ENCODE measurements around the gene CIB1. TPM values are rescaled to one million over a fixed set of nuclear protein-coding genes. Genes with fewer than 3 reads are reported as not detected.
A peak's percentile ranks its signal among the peaks of the same experiment; 100 is the strongest.

CIB1 gene
- total RNA-seq, 1 experiment from 2014 or later = 39.7 TPM

GRCh38 chr15:90200534-90201129 is 33.1 kb downstream of the CIB1 start:
- DNase-seq (ENCODE audit: low spot score) = no peak
- no peak for TF ChIP-seq CTCF (conservative IDR thresholded peaks at IDR 0.05; ENCODE audit: low read depth, low read length)
- TF ChIP-seq EZH2 (IDR thresholded peaks at IDR 0.05; ENCODE audit: borderline replicate concordance, low read depth, low read length, poor library complexity, severe bottlenecking) = no peak
- peak overlapping the region; percentile 87 for H3K4me3 ChIP-seq (ENCODE audit: low read depth, low read length, poor library complexity, severe bottlenecking)
- ChIA-PET CTCF (no interaction called here), POLR2A (ENCODE audit: low non-redundant PET) (no interaction called here)
- H3K36me3 ChIP-seq (ENCODE audit: insufficient read depth, low read length, poor library complexity, severe bottlenecking) = no peaks in the 10 kb centered on the region
- no peaks in the 10 kb centered on the region for H3K27me3 ChIP-seq (replicated peaks; ENCODE audit: insufficient read depth, low read depth, low read length, poor library complexity)
- no peaks in the 10 kb centered on the region for H3K9me3 ChIP-seq (ENCODE audit: low read depth, low read length, poor library complexity, severe bottlenecking)
- BruUV-seq (replicated peaks) = no TSS peak
- H3K27ac ChIP-seq (ENCODE audit: low read depth, low read length, poor library complexity, severe bottlenecking) = peak overlapping the region; percentile 75
- intact Hi-C loops (cut with micrococcal nuclease; ENCODE audit: unreplicated experiment) = no loop called here
- peaks cover 21% of the 10 kb centered on the region for H3K4me1 ChIP-seq (ENCODE audit: insufficient read depth, low read length, poor library complexity, severe bottlenecking)

GRCh38 chr15:90194655-90195054 is 39.1 kb downstream of the CIB1 start:
- Histone ChIP-seq H3K27me3 (replicated peaks; ENCODE audit: insufficient read depth, low read depth, low read length, poor library complexity) (no peaks in the 10 kb centered on the region), H3K4me3 (ENCODE audit: low read depth, low read length, poor library complexity, severe bottlenecking) (no peak overlapping the region), H3K9me3 (ENCODE audit: low read depth, low read length, poor library complexity, severe bottlenecking) (no peaks in the 10 kb centered on the region), H3K27ac (ENCODE audit: low read depth, low read length, poor library complexity, severe bottlenecking) (no peak overlapping the region), H3K4me1 (ENCODE audit: insufficient read depth, low read length, poor library complexity, severe bottlenecking) (peaks cover 13% of the 10 kb centered on the region), H3K36me3 (ENCODE audit: insufficient read depth, low read length, poor library complexity, severe bottlenecking) (no peaks in the 10 kb centered on the region)
- ChIA-PET POLR2A (ENCODE audit: low non-redundant PET) (no interaction called here), CTCF (no interaction called here)
- BruUV-seq (replicated peaks) = no TSS peak
- TF ChIP-seq EZH2 (IDR thresholded peaks at IDR 0.05; ENCODE audit: borderline replicate concordance, low read depth, low read length, poor library complexity, severe bottlenecking) = no peak
- TF ChIP-seq CTCF (conservative IDR thresholded peaks at IDR 0.05; ENCODE audit: low read depth, low read length) = no peak
- intact Hi-C loops (cut with micrococcal nuclease; ENCODE audit: unreplicated experiment) = no loop called here
- no peak for DNase-seq (ENCODE audit: low spot score)

GRCh38 chr15:90192961-90193786 is 40.6 kb downstream of the CIB1 start:
- Histone ChIP-seq H3K27ac (ENCODE audit: low read depth, low read length, poor library complexity, severe bottlenecking) (no peak overlapping the region), H3K4me3 (ENCODE audit: low read depth, low read length, poor library complexity, severe bottlenecking) (no peak overlapping the region), H3K4me1 (ENCODE audit: insufficient read depth, low read length, poor library complexity, severe bottlenecking) (peaks cover 13% of the 10 kb centered on the region), H3K27me3 (replicated peaks; ENCODE audit: insufficient read depth, low read depth, low read length, poor library complexity) (no peaks in the 10 kb centered on the region), H3K9me3 (ENCODE audit: low read depth, low read length, poor library complexity, severe bottlenecking) (no peaks in the 10 kb centered on the region), H3K36me3 (ENCODE audit: insufficient read depth, low read length, poor library complexity, severe bottlenecking) (no peaks in the 10 kb centered on the region)
- ChIA-PET POLR2A (ENCODE audit: low non-redundant PET) (no interaction called here), CTCF (no interaction called here)
- no peak for DNase-seq (ENCODE audit: low spot score)
- no TSS peak for BruUV-seq (replicated peaks)
- TF ChIP-seq EZH2 (IDR thresholded peaks at IDR 0.05; ENCODE audit: borderline replicate concordance, low read depth, low read length, poor library complexity, severe bottlenecking) (no peak), CTCF (conservative IDR thresholded peaks at IDR 0.05; ENCODE audit: low read depth, low read length) (no peak)
- intact Hi-C loops (cut with micrococcal nuclease; ENCODE audit: unreplicated experiment) = no loop called here

Measured in A673 (cell line).